Common myeloid progenitor, CD34-positive (primary cell): ENCODE data around the gene CD37.
A peak's percentile ranks its signal among the peaks of the same experiment; 100 is the strongest.
"Not testable (repeated sequence)": the region's sequence is repeated elsewhere in the genome, so short reads cannot be mapped to it uniquely, and the experiment has no call there.

Experiments used
- CTCF ChIA-PET: fragments of 350-600 bp; sonication (Branson Sonifier 250); formaldehyde crosslinking; loops from one replicate; lab custom pipeline; 2021; ENCODE audit warnings: antibody characterized with exemption; lab: Charles Lee
- POLR2A ChIA-PET: fragments of 350-600 bp; sonication (Branson Sonifier 250); formaldehyde crosslinking; loops from one replicate; lab custom pipeline; 2021; ENCODE audit warnings: antibody characterized with exemption; lab: Charles Lee
- DNase-seq, 3 donors: peaks; one replicate each; pipeline versions ENCODE4 v3.0.0 to v3.0.0-alpha.2; 2013
- H3K27ac ChIP-seq, 2 experiments: 1 replicate in 1 of 2; 2 replicates in 1 of 2; pipeline ENCODE4 v1.7.0; 2013; ENCODE audit warnings: inconsistent platforms in 2 of 2, low read length in 2 of 2, mild to moderate bottlenecking in 2 of 2, low read depth in 1 of 2, moderate library complexity in 1 of 2; ENCODE audit not compliant: severe bottlenecking in 2 of 2, insufficient read depth in 1 of 2, poor library complexity in 1 of 2
- H3K27me3 ChIP-seq, 5 experiments: replicated peaks in 2 of 5; 1 replicate in 3 of 5; 2 replicates in 2 of 5; pipeline versions ENCODE4 v1.6.1 to v1.7.0; 2013; ENCODE audit warnings: low read length in 4 of 5, mild to moderate bottlenecking in 2 of 5, moderate library complexity in 2 of 5, inconsistent platforms in 1 of 5; ENCODE audit not compliant: insufficient read depth in 5 of 5, control insufficient read depth in 4 of 5
- H3K36me3 ChIP-seq, 4 experiments: 1 replicate in 2 of 4; 2 replicates in 2 of 4; pipeline versions ENCODE4 v1.6.1 to v1.7.0; 2013; ENCODE audit warnings: low read length in 3 of 4, control low read depth in 1 of 4, mild to moderate bottlenecking in 1 of 4; ENCODE audit not compliant: control insufficient read depth in 4 of 4, insufficient read depth in 4 of 4
- H3K4me1 ChIP-seq, 4 experiments: 1 replicate in 3 of 4; 2 replicates in 1 of 4; pipeline versions ENCODE4 v1.6.1 to v1.7.1; 2013; ENCODE audit warnings: low read length in 3 of 4, mild to moderate bottlenecking in 3 of 4, control low read depth in 1 of 4, inconsistent platforms in 1 of 4, moderate library complexity in 1 of 4; ENCODE audit not compliant: control insufficient read depth in 4 of 4, insufficient read depth in 4 of 4; ENCODE audit errors: control extremely low read depth in 1 of 4
- H3K4me3 ChIP-seq, 7 experiments: 1 replicate in 4 of 7; 2 replicates in 3 of 7; pipeline versions ENCODE4 v1.5.1 to v1.7.0; 2013; ENCODE audit warnings: mild to moderate bottlenecking in 7 of 7, low read length in 6 of 7, moderate library complexity in 6 of 7, inconsistent platforms in 2 of 7, low read depth in 2 of 7, control low read depth in 1 of 7; ENCODE audit not compliant: insufficient read depth in 4 of 7, control insufficient read depth in 1 of 7; ENCODE audit errors: extremely low read depth in 1 of 7
- H3K9me3 ChIP-seq, 5 experiments: 1 replicate in 4 of 5; 2 replicates in 1 of 5; pipeline versions ENCODE4 v1.6.1 to v1.7.1; 2013; ENCODE audit warnings: low read length in 4 of 5, mild to moderate bottlenecking in 2 of 5, inconsistent platforms in 1 of 5, low read depth in 1 of 5, moderate library complexity in 1 of 5; ENCODE audit not compliant: control insufficient read depth in 4 of 5, insufficient read depth in 2 of 5; ENCODE audit errors: control extremely low read depth in 1 of 5
- WGBS: methylation state at CpG from one replicate; pipeline ENCODE4 v1.1.5; 2013; ENCODE audit not compliant: insufficient coverage; 5-methylcytosine and 5-hydroxymethylcytosine counted together

Gene CD37

GRCh38 chr19:49327878-49328544 is 7.2 kb upstream of the CD37 start:
- H3K9me3 ChIP-seq = no peaks in the 10 kb centered on the region
- peak; percentile 48 to 74 (median 71) for DNase-seq
- WGBS = 60% methylated on average over 1 of the region's 2 CpGs
- ChIA-PET CTCF (interaction anchor here (0.7 to 1.8 kb wide), 4 partner anchors 12 to 26 kb away, joined by 3 to 10 read pairs (median 3); no protein-coding TSS in a partner anchor), POLR2A (interaction anchor here (0.7 kb wide), 1 partner anchor 732 kb away, joined by 3 read pairs; no protein-coding TSS in a partner anchor)
- peaks cover 2 to 13% (median 7%) of the 10 kb centered on the region in 4 experiments for H3K4me1 ChIP-seq
- no peak overlapping the region for H3K27ac ChIP-seq
- no peaks in the 10 kb centered on the region for H3K36me3 ChIP-seq
- H3K27me3 ChIP-seq = no peaks in the 10 kb centered on the region
- H3K4me3 ChIP-seq = no peak overlapping the region

GRCh38 chr19:49328741-49329140 is 6.5 kb upstream of the CD37 start:
- no peaks in the 10 kb centered on the region for H3K27me3 ChIP-seq
- 100% methylated on average over 2 of the region's 2 CpGs for WGBS
- H3K36me3 ChIP-seq = no peaks in the 10 kb centered on the region
- no peak for DNase-seq
- peaks cover 2 to 20% (median 14%) of the 10 kb centered on the region in 4 experiments for H3K4me1 ChIP-seq
- no peak overlapping the region for H3K4me3 ChIP-seq
- H3K9me3 ChIP-seq = no peaks in the 10 kb centered on the region
- H3K27ac ChIP-seq = no peak overlapping the region
- ChIA-PET POLR2A (interaction anchor here (0.6 kb wide), 1 partner anchor 327 kb away, joined by 5 read pairs; no protein-coding TSS in a partner anchor), CTCF (interaction anchor here (1.4 to 1.8 kb wide), 2 partner anchors 22 to 27 kb away, joined by 3 to 10 read pairs; no protein-coding TSS in a partner anchor)

- DNase-seq, H3K9me3 ChIP-seq, H3K4me3 ChIP-seq, H3K27me3 ChIP-seq, H3K27ac ChIP-seq, H3K36me3 ChIP-seq, POLR2A ChIA-PET: not testable (repeated sequence)
- H3K4me1 ChIP-seq = peaks cover 2 to 44% (median 34%) of the 10 kb centered on the region in 4 experiments
- 100% methylated on average over 1 of the region's 4 CpGs for WGBS
- CTCF ChIA-PET = interaction anchor here (1.0 kb wide), 1 partner anchor 139 kb away, joined by 5 read pairs; no protein-coding TSS in a partner anchor
Observed at GRCh38 chr19:49331187-49331586, 4.0 kb upstream of the CD37 start.

- peak; percentile 50 to 72 (median 67) for DNase-seq
- ChIA-PET CTCF (interaction anchor here (1.0 kb wide), 1 partner anchor 138 kb away, joined by 5 read pairs; no protein-coding TSS in a partner anchor), POLR2A (no interaction called here)
- Histone ChIP-seq H3K4me3 (no peak overlapping the region), H3K27ac (no peak overlapping the region), H3K9me3 (no peaks in the 10 kb centered on the region), H3K27me3 (no peaks in the 10 kb centered on the region), H3K4me1 (peaks cover 2 to 49% (median 38%) of the 10 kb centered on the region in 4 experiments), H3K36me3 (peaks cover 0 to 2% (median under 1%) of the 10 kb centered on the region in 4 experiments)
- no CpG with 5 or more reads among the region's 2 CpGs for WGBS
Observed at GRCh38 chr19:49331616-49332055, 3.6 kb upstream of the CD37 start.

- 94% methylated on average over 12 of the region's 13 CpGs for WGBS
- Histone ChIP-seq H3K4me1 (peaks cover 2 to 53% (median 41%) of the 10 kb centered on the region in 4 experiments), H3K36me3 (peaks cover 0 to 12% (median 7%) of the 10 kb centered on the region in 4 experiments), H3K4me3 (peak overlapping the region in 2 of 7 experiments; percentile 59 to 88), H3K27ac (peak overlapping the region in 1 of 2 experiments; percentile 88)
- DNase-seq, H3K27me3 ChIP-seq, H3K9me3 ChIP-seq, POLR2A ChIA-PET: not testable (repeated sequence)
- CTCF ChIA-PET = interaction anchor here (0.5 to 2.3 kb wide), 3 partner anchors 8 to 299 kb away, joined by 3 to 5 read pairs (median 3); partner anchors contain the start of gene SLC6A16
Observed at GRCh38 chr19:49332691-49333417, 2.4 kb upstream of the CD37 start.

- Histone ChIP-seq H3K9me3 (no peaks in the 10 kb centered on the region), H3K36me3 (peaks cover under 1 to 18% (median 12%) of the 10 kb centered on the region in 4 experiments), H3K27ac (peak overlapping the region in 1 of 2 experiments; percentile 88), H3K27me3 (no peaks in the 10 kb centered on the region), H3K4me1 (peaks cover 2 to 53% (median 41%) of the 10 kb centered on the region in 4 experiments), H3K4me3 (peak overlapping the region in 4 of 7 experiments; percentile 48 to 88 (median 54))
- 43% methylated on average over 2 of the region's 3 CpGs for WGBS
- peak in 2 of 3 donors; percentile 51 to 52 for DNase-seq
- POLR2A ChIA-PET = no interaction called here
- CTCF ChIA-PET = interaction anchor here (0.5 to 2.3 kb wide), 4 partner anchors 8 to 298 kb away, joined by 3 to 5 read pairs (median 4); partner anchors contain the start of gene SLC6A16
Observed at GRCh38 chr19:49333418-49333805, 1.8 kb upstream of the CD37 start.
